NCI-H345 treated with DMSO at 0.1 percent for 48 hours (cell line): ENCODE measurements around the gene NBDY.

Experiments
- DNase-seq: peaks from one replicate; lab custom pipeline; 2025; ENCODE audit not compliant: unreplicated experiment; lab: John Stamatoyannopoulos, UW

NBDY gene

GRCh38 chrX:56784666-56785065 lies 55.6 kb downstream of the NBDY start:
- no peak for DNase-seq

DNA sequence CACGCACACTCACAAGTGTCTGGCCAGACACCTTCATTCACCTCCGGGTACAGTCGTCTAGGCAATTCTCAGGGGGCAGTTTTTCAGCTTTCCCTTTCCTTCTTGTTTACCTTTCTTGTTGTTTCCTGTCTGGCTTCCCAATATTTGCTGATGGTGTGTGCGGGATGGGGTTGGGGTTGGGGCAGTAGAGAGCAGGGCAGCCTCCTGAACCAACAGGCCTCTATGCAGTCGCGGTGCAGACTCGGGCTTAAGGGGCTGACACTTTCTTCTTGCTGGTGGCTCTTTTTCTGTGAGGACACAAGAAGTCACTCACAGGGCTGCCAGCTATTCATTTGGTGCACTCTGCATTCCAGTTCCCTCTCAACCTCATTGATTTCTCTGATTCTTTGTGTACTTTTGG lies 56.4 kb downstream of the NBDY start:
- no peak for DNase-seq

- no peak for DNase-seq
Measured at GRCh38 chrX:56786889-56787733, 58.1 kb downstream of the NBDY start.

DNA sequence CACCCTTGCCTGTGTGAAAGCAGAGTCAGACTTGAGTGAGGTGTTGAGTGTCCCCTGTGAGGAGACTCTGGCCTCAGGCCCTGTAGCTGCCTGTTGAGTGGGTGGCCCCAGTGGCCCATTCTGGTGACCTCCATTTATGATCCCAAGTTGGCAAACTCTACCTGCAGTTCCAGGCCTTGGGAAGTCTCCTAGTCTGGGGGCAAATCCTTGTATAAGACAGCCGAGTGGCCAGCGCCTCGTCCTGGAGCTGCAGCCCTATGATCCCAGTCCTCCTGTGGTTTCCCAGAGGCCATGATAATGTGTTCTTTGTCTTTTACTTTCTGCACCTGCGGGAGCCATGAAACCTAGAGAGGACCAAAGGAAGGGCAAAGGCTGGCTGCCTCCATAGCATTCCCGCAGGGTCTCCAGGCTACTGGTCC lies 58.7 kb downstream of the NBDY start:
- no peak for DNase-seq

DNA sequence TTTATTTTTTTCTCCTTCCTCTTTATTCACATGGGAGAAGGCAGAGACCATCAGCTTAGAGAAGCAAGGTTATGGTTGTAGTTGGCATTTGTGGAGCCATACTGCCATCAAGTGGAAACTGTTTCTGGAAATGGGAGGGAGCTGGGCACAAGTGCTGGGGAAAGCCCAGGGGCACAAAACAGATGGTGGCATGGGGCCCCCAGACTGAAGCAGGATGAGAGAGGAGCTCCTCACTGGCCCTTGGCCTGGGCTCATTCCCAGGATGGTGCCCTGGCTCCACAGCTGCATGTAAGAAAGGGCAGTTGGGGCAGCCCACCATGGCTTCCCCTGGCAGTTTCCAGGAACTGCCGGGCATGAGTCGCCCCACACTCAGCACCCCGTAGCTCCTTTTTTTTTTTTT lies 59.2 kb downstream of the NBDY start:
- DNase-seq = no peak

- no peak for DNase-seq
Measured at GRCh38 chrX:56788717-56789122, 59.7 kb downstream of the NBDY start.

DNA sequence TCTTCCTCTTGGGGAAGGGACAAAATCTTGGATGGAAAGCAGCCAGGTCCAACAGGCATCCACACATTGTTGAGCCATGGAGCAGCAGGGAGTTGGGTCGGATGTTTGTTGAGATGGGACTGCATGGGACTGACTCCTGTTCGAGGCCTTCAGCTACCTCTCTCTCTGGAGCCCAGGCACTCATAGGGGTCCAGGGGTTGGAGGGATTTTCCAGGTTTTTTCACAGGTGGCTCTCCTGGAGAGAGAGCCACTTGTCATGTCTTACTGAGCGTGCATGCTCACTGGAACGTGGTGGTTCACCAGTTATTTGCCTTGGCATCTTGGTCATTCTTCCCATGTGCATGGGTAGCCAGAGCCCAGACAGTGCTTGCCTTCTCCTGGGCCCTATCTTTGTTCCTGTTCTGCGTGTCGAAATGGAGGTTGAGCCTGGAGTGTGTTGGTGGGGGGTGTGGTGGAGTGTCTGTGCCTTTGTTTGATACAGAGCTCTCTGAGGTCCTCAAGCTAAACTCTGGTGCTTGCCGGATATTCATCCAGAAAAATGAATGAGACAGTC lies 60.6 kb downstream of the NBDY start:
- no peak for DNase-seq

DNA sequence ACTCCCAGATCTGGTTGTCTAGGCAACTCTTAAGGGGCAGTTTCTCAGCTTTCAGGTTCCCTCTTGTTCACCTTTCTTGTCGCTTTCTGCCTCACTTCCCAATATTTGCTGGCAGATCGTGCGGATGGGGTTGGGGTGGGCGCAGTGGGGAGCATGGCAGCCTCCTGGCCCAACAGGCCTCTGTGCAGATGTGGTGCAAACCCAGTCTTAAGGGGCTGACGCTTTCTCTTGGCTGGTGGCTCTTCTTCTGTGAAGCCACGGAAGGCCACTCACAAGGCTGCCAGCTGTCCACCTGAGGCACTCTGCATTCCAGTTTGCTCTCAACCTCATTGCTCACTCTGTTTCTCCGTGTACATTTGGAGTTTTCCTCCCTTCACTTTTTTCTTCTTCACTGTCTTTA lies 61.7 kb downstream of the NBDY start:
- no peak for DNase-seq

DNA sequence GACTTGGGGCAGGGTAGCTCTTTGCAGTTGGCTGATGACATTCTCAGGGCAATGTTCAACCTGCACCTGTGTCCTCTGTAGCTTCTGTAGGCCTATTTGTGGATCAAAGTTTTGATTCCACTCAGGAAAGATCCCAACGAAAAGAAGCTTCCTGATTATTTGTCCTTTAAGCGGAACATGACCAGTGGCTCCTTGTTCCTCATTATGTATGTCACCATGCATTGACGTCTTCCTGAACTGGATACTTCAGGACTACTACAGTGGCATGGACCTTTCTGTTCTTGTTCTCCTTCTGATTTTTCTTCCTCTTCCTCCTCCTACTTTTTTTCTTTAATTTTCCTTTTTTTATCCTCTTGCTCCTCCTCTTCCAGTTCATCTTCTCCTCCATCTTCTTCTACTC lies 62.4 kb downstream of the NBDY start:
- no peak for DNase-seq

DNA sequence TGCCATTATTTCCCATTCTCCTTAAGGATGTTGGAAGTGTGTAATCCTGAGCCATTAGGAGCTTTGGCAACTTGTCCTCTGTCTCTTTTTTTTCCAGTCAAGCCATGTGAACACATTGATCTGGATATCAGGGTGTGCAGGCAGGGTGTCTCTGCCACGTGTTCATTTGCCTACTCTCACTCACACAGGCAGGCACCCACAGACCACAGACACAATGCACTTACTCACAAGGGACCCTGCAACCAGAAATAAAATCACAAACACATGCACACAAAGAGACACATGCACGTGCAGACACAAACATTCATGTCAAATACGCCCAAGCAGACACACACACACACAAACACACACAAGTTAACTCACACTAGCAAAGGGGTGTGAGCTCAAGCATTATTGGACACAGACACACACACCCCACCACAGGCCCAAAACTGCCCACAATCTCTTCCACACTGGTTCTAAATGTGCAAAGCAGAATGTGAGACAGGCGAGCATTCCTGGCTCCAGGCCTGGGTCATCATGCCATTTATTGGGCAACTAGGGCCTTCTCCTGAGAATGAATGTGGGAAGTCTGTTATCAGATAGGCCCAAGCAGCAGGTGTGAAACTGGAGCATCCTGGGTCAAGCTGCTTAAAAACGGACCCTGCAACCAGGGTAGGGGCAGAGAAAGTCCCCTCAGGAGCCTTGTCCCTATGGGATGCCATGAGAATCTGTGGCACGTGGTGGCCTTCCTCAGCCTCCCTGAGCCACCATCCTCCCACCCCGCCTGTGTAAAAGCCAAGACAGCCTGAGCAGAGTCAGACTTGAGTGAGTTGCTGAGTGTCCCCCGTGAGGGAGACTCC lies 63.4 kb downstream of the NBDY start:
- no peak for DNase-seq

- no peak for DNase-seq
Measured at GRCh38 chrX:56793112-56793430, 64.0 kb downstream of the NBDY start.

GRCh38 chrX:56793521-56794320 lies 64.7 kb downstream of the NBDY start:
- DNase-seq = no peak

- no peak for DNase-seq
Measured at GRCh38 chrX:56794404-56795230, 65.6 kb downstream of the NBDY start.

GRCh38 chrX:56795309-56795868 lies 66.3 kb downstream of the NBDY start:
- DNase-seq = no peak

DNA sequence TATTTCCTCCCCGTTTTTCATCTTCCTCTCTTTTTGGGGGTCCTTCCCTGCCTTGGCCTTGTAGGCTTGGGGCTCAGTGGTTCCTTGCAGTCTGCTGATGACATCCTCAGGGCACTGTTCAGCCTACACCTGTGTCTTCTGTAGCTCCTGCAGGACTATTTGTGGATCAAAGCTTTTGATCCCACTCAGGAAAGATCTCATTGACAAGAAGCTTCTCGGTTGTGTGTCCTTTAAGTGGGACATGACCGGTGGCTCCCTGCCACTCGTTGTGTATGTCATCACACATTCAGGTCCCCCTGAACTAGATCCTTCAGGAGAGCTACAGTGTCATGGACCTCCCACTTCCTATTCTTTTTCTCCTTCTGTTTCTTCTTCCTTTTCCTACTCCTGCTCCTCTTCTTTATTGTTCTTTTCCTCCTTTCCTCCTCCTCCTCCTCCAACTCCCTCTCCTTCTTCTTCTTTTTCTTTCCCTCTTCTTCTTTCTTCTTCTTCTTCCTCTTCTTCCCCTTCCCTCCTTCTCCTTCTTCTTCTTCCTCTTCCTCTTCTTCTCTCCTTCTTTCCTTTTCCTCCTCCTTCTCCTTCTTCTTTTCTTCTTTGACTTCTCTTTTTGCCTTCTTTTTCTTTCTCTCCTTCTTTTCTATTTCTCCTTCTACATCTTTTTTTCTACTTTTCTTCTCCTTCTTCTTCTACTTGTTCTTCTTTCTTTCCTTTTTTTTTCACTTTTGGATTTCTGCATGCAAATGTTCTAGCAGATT lies 67.8 kb downstream of the NBDY start:
- DNase-seq = no peak

GRCh38 chrX:56797574-56798338 lies 68.7 kb downstream of the NBDY start:
- DNase-seq = no peak

DNA sequence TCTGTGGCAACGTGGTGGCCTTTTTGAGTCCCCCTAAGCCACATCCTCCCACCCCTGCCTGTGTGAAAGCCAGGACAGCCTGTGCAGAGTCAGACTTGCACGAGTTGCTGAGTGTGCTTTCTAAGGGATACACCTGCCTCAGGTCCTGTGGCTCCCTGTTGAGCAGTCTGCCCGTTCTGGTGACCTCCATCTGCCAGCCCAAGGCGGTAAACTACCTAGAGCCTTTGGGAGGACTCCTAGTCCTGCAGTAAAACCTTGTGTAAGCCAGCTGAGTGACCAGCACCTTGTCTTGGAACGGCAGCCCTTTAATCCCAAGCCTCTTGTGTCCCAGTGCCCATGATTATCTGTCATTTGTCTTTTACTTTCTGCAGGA lies 69.3 kb downstream of the NBDY start:
- no peak for DNase-seq

- no peak for DNase-seq
Measured at GRCh38 chrX:56798866-56799758, 70.1 kb downstream of the NBDY start.
